ENCODE results near the gene BNC2. TPM values are rescaled to one million over a fixed set of nuclear protein-coding genes. Genes with fewer than 3 reads are reported as not detected.
A peak's percentile ranks its signal among the peaks of the same experiment; 100 is the strongest.

Gene BNC2
- total and polyA plus RNA-seq, 2 experiments from 2014 or later, result 19.3 to 20.7 TPM

- H3K9me2 ChIP-seq (replicated peaks; ENCODE audit: insufficient read depth), result no peaks in the 10 kb centered on the region
- H3K27me3 ChIP-seq, result no peaks in the 10 kb centered on the region
- 63% methylated on average over 1 of the region's 1 CpG for WGBS (ENCODE audit: low lambda C conversion rate, missing lambda C conversion rate)
- peaks cover 29% of the 10 kb centered on the region for H3K4me1 ChIP-seq (ENCODE audit: insufficient read depth)
- no peak for DNase-seq (ENCODE audit: low spot score)
- H3K4me3 ChIP-seq, result no peak overlapping the region
- TF ChIP-seq EZH2 (IDR thresholded peaks at IDR 0.05; ENCODE audit: borderline replicate concordance) (no peak), EZH2phosphoT487 (IDR thresholded peaks at IDR 0.05; ENCODE audit: low read depth, severe bottlenecking, unreplicated experiment) (no peak), CTCF (IDR thresholded peaks at IDR 0.05; ENCODE audit: poor library complexity) (no peak)
- H3K79me2 ChIP-seq, result no peaks in the 10 kb centered on the region
- H4K20me1 ChIP-seq (ENCODE audit: insufficient read depth, poor library complexity, severe bottlenecking), result no peaks in the 10 kb centered on the region
- no peaks in the 10 kb centered on the region for H3K9me3 ChIP-seq (ENCODE audit: low read depth)
- H2AFZ ChIP-seq, result no peak overlapping the region
- H3K27ac ChIP-seq, result no peak overlapping the region
- no peak overlapping the region for H3K4me2 ChIP-seq
- no peaks in the 10 kb centered on the region for H3K36me3 ChIP-seq (replicated peaks; ENCODE audit: insufficient read depth, low read depth)
Measured at GRCh38 chr9:16514131-16514530, 356.3 kb downstream of the BNC2 start.

- no peak for DNase-seq (ENCODE audit: low spot score)
- Histone ChIP-seq H3K27me3 (no peaks in the 10 kb centered on the region), H3K4me1 (ENCODE audit: insufficient read depth) (peaks cover 25% of the 10 kb centered on the region), H3K9me2 (replicated peaks; ENCODE audit: insufficient read depth) (no peaks in the 10 kb centered on the region), H3K27ac (no peak overlapping the region), H3K36me3 (replicated peaks; ENCODE audit: insufficient read depth, low read depth) (no peaks in the 10 kb centered on the region), H2AFZ (no peak overlapping the region), H4K20me1 (ENCODE audit: insufficient read depth, poor library complexity, severe bottlenecking) (no peaks in the 10 kb centered on the region), H3K79me2 (no peaks in the 10 kb centered on the region), H3K4me2 (no peak overlapping the region), H3K9me3 (ENCODE audit: low read depth) (no peaks in the 10 kb centered on the region), H3K4me3 (no peak overlapping the region)
- WGBS (ENCODE audit: low lambda C conversion rate, missing lambda C conversion rate), result 78% methylated on average over 4 of the region's 4 CpGs
- TF ChIP-seq EZH2phosphoT487 (IDR thresholded peaks at IDR 0.05; ENCODE audit: low read depth, severe bottlenecking, unreplicated experiment) (no peak), CTCF (IDR thresholded peaks at IDR 0.05; ENCODE audit: poor library complexity) (no peak), EZH2 (IDR thresholded peaks at IDR 0.05; ENCODE audit: borderline replicate concordance) (no peak)
Measured at GRCh38 chr9:16512281-16512680, 358.2 kb downstream of the BNC2 start.

GRCh38 chr9:16510482-16510881 is 360.0 kb downstream of the BNC2 start:
- WGBS (ENCODE audit: low lambda C conversion rate, missing lambda C conversion rate), result 95% methylated on average over 2 of the region's 2 CpGs
- Histone ChIP-seq H3K9me2 (replicated peaks; ENCODE audit: insufficient read depth) (no peaks in the 10 kb centered on the region), H4K20me1 (ENCODE audit: insufficient read depth, poor library complexity, severe bottlenecking) (no peaks in the 10 kb centered on the region), H3K4me3 (no peak overlapping the region), H2AFZ (no peak overlapping the region), H3K27me3 (no peaks in the 10 kb centered on the region), H3K9me3 (ENCODE audit: low read depth) (no peaks in the 10 kb centered on the region), H3K79me2 (no peaks in the 10 kb centered on the region), H3K36me3 (replicated peaks; ENCODE audit: insufficient read depth, low read depth) (no peaks in the 10 kb centered on the region), H3K4me1 (ENCODE audit: insufficient read depth) (peaks cover 16% of the 10 kb centered on the region), H3K4me2 (no peak overlapping the region), H3K27ac (no peak overlapping the region)
- TF ChIP-seq CTCF (IDR thresholded peaks at IDR 0.05; ENCODE audit: poor library complexity) (no peak), EZH2 (IDR thresholded peaks at IDR 0.05; ENCODE audit: borderline replicate concordance) (no peak), EZH2phosphoT487 (IDR thresholded peaks at IDR 0.05; ENCODE audit: low read depth, severe bottlenecking, unreplicated experiment) (no peak)
- no peak for DNase-seq (ENCODE audit: low spot score)

GRCh38 chr9:16509997-16510396 is 360.5 kb downstream of the BNC2 start:
- WGBS (ENCODE audit: low lambda C conversion rate, missing lambda C conversion rate), result 64% methylated on average over 5 of the region's 5 CpGs
- Histone ChIP-seq H3K79me2 (no peaks in the 10 kb centered on the region), H2AFZ (no peak overlapping the region), H3K4me1 (ENCODE audit: insufficient read depth) (peaks cover 16% of the 10 kb centered on the region), H3K27ac (no peak overlapping the region), H4K20me1 (ENCODE audit: insufficient read depth, poor library complexity, severe bottlenecking) (no peaks in the 10 kb centered on the region), H3K27me3 (no peaks in the 10 kb centered on the region), H3K4me2 (no peak overlapping the region), H3K9me2 (replicated peaks; ENCODE audit: insufficient read depth) (no peaks in the 10 kb centered on the region), H3K9me3 (ENCODE audit: low read depth) (no peaks in the 10 kb centered on the region), H3K4me3 (no peak overlapping the region), H3K36me3 (replicated peaks; ENCODE audit: insufficient read depth, low read depth) (no peaks in the 10 kb centered on the region)
- no peak for TF ChIP-seq EZH2 (IDR thresholded peaks at IDR 0.05; ENCODE audit: borderline replicate concordance)
- no peak for TF ChIP-seq EZH2phosphoT487 (IDR thresholded peaks at IDR 0.05; ENCODE audit: low read depth, severe bottlenecking, unreplicated experiment)
- TF ChIP-seq CTCF (IDR thresholded peaks at IDR 0.05; ENCODE audit: poor library complexity), result no peak
- DNase-seq (ENCODE audit: low spot score), result peak; percentile 30
